Activated CD8-positive, alpha-beta memory T cell treated with anti-CD3 and anti-CD28 coated beads, Interleukin-2, amount 50 U/mL, for 1 hour (primary cell): ENCODE data around the gene DAZ4.
"Not testable (repeated sequence)": the region's sequence is repeated elsewhere in the genome, so short reads cannot be mapped to it uniquely, and the experiment has no call there.

Experiments
- DNase-seq: peaks from one replicate; pipeline ENCODE4 v3.0.0-alpha.2; 2020; ENCODE audit errors: extremely low read depth

DAZ4 gene, protein sequence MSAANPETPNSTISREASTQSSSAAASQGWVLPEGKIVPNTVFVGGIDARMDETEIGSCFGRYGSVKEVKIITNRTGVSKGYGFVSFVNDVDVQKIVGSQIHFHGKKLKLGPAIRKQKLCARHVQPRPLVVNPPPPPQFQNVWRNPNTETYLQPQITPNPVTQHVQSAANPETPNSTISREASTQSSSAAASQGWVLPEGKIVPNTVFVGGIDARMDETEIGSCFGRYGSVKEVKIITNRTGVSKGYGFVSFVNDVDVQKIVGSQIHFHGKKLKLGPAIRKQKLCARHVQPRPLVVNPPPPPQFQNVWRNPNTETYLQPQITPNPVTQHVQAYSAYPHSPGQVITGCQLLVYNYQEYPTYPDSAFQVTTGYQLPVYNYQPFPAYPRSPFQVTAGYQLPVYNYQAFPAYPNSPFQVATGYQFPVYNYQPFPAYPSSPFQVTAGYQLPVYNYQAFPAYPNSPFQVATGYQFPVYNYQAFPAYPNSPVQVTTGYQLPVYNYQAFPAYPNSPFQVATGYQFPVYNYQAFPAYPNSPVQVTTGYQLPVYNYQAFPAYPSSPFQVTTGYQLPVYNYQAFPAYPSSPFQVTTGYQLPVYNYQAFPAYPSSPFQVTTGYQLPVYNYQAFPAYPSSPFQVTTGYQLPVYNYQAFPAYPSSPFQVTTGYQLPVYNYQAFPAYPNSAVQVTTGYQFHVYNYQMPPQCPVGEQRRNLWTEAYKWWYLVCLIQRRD

DNA sequence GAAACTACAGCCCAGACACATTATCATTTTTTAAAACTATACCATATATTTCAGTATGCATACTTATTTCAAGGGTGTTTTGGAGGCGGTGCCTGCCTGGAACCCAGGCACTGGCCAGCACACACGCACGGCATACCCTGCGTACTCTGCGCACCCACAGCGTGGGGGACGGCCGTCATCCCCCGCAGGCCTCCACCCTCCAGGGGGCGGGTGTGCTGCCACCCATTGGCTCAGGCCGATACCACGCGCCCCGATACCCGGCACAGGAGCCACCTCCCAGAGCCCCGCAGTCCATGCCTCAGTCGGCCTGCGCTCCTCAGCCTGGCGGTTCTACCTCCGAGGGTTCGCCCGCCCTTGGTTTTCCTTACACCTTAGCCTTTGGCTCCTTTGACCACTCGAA, at the start of gene DAZ4:
Gene DAZ4 (plus strand): TSS at position 301 of the 400 bp plus-strand sequence. CDS start 208 bp downstream, outside the sequence.
- DNase-seq = not testable (repeated sequence)

DNA sequence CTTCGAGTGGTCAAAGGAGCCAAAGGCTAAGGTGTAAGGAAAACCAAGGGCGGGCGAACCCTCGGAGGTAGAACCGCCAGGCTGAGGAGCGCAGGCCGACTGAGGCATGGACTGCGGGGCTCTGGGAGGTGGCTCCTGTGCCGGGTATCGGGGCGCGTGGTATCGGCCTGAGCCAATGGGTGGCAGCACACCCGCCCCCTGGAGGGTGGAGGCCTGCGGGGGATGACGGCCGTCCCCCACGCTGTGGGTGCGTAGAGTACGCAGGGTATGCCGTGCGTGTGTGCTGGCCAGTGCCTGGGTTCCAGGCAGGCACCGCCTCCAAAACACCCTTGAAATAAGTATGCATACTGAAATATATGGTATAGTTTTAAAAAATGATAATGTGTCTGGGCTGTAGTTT, 20.4 kb upstream of the DAZ4 start, which contains the start of gene DAZ3:
Gene DAZ3 (minus strand): TSS at position 101 of the 400 bp plus-strand sequence. CDS start 208 bp downstream, outside the sequence.
- DNase-seq = not testable (repeated sequence)

DNA sequence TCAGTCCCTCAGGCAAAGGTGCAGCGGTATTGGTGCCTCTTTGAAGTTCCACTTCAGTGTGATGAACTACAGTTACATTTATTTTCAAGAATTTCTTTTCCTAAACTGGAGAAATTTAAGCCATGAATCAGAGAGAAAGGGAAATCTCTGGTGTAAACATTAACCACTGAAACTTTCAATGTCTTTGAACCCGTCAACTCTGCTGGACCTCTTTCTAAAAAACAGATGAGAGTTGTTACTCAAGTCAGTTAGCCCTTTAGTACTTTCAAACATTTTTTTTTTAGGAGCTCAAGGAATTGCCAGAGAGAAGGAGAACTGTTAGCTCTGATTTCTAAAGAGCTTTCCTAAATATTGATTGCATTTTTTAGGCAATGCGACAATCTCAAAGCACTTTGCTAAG, 11.9 kb upstream of the DAZ4 start:
- not testable (repeated sequence) for DNase-seq

DNA sequence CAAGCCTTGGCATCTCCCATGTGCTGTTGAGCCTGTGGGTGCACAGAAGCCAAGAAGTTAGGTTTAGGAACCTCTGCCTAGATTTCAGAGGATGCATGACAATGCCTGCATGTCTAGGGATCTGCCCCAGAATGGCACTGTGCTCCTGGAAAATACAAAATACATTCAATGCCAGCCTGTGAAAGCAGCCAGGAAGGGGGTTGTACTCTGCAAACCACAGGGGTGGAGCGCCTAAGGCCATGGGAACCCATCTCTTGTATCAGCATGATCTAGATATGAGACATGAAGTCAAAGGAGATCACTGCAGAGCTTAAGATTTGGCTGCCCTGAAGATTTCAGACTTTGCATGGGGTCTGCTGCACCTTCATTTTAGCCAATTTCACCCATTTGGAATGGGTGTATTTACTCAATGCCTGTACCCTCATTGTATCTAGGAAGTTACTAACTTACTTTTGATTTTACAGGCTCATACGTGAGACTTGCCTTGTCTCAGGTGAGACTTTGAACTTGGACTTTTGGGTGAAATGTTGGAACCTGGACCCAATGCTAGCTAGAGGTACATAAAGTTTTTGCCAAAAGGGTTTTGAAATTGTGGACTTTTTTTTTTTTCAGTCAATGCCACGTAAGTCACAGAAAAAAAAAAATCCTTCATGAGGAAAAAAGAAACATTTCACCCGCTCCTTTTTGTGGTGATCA, 9.4 kb upstream of the DAZ4 start:
- DNase-seq = not testable (repeated sequence)

DNA sequence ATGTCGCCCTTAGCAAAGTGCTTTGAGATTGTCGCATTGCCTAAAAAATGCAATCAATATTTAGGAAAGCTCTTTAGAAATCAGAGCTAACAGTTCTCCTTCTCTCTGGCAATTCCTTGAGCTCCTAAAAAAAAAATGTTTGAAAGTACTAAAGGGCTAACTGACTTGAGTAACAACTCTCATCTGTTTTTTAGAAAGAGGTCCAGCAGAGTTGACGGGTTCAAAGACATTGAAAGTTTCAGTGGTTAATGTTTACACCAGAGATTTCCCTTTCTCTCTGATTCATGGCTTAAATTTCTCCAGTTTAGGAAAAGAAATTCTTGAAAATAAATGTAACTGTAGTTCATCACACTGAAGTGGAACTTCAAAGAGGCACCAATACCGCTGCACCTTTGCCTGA, 8.7 kb upstream of the DAZ4 start:
- not testable (repeated sequence) for DNase-seq
